Embryonic facial prominence (tissue), 1 donor: ENCODE measurements around the gene NHLH1.
A peak's percentile ranks its signal among the peaks of the same experiment; 100 is the strongest.

ENCODE experiments used
- DNase-seq: peaks from one replicate; pipeline ENCODE4 v3.0.0-alpha.2; 2016; ENCODE audit errors: extremely low spot score

NHLH1 gene

DNA sequence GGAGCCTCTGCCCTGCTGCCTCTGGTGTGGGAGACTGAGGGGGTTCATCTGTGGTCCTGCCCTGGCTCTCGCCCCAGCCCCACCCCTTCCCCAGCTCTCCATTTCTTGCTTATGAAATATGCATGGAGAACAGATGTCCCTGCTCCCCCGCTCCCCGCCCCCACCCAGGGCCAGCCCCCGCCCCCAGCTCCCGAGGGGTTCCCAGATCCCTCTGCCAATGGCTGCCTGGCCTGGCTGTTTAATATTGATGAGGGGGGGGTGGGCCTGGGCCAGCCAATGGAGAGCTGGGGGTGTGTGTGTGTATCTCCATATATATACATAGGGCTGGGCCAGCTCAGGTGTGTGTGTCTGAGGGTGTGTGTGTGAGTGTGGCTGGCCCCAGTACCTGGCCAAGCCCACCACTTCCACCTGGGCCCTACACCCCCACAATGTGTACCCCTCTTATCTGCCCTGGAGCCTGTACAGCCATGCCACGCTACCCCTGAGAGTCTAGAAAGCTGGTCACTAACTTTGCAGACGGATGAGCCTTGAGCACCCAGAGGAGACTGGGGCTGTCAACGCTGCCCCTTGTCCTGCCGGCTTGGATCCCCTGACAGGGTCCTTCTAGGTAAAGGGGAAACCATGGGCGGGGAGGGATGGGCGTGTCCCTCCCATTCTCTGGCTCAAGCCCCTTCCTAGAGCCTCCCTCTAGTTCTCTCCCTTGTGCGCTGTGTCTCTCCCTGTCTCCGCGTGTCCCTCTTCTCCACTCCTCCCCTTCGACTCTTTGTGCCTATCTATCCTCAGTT lies at the start of gene NHLH1:
Gene NHLH1 (plus strand): TSS at position 341 of the 785 bp plus-strand sequence. CDS start 3,661 bp downstream, outside the sequence.
- DNase-seq = no peak

DNA sequence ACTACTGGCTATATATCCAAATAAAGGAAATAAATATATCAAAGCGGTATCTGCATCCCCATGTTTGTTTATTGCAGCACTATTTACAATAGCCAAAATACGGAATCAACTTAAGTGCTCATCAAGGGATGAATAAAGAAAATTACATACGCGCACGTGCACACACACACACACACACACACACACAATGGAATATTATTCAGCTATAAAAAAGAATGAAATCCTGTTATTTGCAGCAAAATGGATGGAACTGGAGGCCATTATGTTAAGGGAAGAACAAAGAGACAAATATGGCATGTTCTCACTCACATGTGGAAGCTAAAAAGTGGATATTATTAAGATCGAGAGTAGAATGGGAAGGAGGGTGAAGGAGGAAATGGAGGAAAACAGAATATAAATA lies 44.0 kb upstream of the NHLH1 start:
- no peak for DNase-seq

GRCh38 chr1:160325252-160325651 lies 41.6 kb upstream of the NHLH1 start:
- no peak for DNase-seq

- DNase-seq = no peak
Measured at GRCh38 chr1:160326418-160326817, 40.5 kb upstream of the NHLH1 start.

GRCh38 chr1:160328184-160328583 lies 38.7 kb upstream of the NHLH1 start:
- DNase-seq = no peak

DNA sequence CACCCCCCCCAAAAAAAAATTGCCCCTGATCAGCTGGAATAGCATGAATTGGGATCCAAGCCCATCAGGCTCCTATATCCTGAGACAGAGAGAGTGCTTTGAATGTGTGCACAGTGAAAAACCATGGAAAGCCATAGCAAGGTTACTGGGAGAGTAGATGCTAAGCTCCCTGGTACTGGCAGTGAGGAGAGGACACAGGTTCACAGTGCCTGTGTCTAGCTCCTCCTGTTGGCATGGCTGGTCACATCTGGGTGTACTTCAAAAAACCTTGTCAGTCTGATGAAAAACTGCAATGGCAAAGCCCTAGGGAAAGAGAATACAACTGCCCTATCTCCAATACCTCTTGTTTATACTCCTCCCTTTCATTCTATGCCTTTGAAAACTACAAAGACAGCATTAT lies 36.8 kb upstream of the NHLH1 start:
- DNase-seq = no peak

DNA sequence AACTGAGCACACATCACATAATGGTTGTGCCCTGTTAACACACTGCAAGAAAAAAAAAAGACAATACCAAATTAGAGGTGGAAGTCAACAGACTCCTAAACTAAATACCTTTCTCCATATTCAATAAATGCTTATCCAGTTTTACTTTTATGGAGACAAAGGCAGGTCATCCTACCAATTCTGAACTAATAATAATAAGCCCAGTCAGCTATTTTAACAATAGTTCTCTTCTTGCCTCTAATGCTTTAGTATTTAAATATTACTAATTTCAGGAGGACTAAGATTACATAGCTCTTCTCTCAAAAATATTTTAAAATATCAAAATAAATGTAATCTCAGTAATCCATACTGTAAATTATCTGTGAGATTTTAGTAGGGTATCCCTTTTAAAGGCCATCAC lies 34.4 kb upstream of the NHLH1 start:
- DNase-seq = no peak

DNA sequence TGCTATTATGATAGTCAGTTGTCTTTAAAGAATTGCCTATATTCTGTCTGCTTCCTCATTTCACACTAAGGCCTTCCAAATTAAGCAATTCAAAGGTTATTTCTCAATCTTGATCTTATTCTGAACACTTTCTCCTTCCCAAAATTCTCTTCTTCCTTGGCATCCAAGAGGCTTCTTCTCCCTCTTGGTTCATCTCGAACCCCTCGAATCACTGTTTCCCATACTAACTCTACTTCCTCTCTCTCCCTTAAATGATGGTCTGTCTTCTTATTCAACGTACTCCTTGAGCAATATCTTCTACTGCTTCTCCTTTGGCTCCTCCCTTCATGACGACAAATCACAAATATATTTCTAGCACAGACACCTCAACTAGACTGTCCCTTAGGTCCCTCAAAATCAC lies 28.3 kb upstream of the NHLH1 start:
- DNase-seq = no peak

DNA sequence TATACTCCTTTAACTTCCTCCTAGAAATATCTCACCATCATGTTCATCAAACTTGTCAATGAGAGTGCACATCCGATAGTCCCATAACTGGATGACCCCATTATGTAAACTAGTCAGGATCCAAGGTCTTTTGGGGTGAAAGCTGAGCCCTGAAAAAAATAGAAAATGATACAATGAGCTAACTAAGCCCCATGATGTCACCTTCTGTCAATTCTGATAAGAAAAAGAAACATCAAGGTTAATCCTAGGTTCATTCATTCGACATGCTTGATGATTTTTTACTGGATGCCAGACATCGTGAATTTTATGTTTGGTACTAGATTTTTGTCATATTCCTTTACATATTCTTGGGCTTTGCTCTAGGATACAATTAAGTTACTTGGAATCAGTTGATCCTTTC lies 26.7 kb upstream of the NHLH1 start:
- no peak for DNase-seq

DNA sequence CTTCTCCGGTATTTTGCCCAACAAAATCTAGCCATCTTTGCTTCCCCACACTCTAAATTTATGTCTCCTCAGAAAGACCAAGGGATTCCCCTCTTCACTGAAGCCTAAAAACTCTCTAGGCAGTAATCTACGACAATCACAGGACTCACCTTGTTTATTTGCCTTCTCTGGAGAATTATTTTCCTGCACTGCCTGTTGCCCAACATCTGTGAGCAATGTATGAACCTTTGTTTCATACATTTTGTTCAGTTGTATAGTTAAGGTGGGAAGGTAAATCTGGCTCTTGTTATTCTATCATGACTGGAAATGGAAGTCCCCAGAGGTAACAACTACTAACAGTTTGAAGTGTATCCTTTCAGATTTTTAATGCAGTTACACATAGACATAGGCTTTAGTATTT lies 26.0 kb upstream of the NHLH1 start:
- DNase-seq = no peak

- peak; percentile 13 for DNase-seq
Measured at GRCh38 chr1:160342526-160342925, 24.3 kb upstream of the NHLH1 start.

DNA sequence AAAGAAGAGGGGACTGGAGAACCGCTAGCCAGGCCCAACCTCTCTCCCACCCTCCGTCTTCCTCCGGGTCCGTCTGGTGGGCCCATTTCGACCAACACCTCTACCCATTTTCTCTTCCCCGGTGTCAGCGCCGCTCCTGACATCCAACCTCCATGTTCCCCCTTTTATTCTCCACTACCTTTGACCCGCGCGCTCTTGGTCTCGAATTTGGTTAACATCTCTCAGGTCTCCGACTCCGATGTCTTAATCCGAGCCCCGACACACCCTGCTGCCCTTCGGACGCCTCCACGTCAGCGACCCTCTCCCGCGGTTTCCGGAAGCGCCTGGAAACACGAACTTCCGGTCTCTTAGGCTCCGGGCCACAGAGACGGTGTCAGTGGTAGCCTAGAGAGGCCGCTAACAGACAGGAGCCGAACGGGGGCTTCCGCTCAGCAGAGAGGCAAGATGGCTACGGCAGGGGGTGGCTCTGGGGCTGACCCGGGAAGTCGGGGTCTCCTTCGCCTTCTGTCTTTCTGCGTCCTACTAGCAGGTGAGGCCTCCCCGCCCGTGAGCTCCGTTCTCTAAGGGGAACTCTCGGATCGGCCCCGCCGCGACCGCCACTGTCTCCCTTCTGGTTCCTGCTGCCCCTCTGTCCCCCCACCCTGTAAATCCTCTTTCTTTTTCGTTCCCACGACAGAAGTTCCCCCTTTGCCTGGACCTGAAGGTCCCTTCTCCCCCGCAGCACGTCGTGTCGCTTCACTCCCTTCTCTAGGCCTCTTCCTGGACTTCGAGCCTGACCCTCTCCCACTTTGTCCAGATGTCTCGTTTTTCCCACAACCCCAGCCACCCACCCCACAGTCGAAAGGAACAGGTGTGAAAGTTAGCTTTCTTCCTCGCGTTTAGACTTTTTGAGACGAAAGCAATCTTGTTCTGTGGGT lies 23.7 kb upstream of the NHLH1 start, which contains the start of the genes COPA and NCSTN:
Gene COPA (minus strand): TSS at position 298 of the 917 bp plus-strand sequence. CDS start 80 bp downstream, at position 218.
Gene NCSTN (plus strand): TSS at position 431 of the 917 bp plus-strand sequence. CDS start 14 bp downstream, at position 445.
- DNase-seq = peak; percentile 92

DNA sequence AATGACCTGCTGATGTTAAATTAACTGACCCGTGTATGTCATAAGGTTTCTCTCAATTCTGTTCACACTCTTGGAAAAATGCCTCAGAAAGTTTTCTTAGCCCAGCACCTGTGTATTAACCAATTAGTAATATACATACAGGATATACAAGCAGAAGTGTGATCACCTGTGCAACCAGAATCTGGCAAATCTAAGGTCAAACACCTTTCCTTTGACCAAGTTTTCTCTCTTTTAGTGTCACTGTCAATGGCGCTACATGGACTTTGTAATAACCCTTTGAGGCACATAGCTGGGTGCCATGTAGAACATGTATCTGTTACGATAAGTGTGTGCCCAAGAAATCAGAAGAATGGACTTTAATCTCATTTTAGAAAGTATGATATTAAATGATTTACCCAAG lies 22.6 kb upstream of the NHLH1 start:
- no peak for DNase-seq

DNA sequence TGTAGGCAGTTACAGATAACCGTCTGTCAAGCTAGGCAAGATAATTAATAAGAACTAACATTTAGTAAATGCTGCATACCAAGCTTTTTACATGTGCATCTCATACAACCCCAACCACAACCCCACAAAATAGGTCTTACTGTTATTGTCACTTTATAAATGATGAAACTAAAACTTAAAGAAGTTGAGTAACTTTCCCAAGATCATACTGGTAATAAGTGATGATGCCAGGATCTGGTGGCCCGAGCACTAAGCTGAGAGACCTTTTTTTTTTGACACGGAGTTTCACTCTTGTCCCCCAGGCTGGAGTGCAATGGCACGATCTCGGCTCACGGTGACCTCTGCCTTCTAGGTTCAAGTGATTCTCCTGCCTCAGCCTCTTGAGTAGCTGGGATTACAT lies 21.9 kb upstream of the NHLH1 start:
- no peak for DNase-seq

- DNase-seq = no peak
Measured at GRCh38 chr1:160346463-160346862, 20.4 kb upstream of the NHLH1 start.

- DNase-seq = no peak
Measured at GRCh38 chr1:160346958-160347357, 19.9 kb upstream of the NHLH1 start.

- no peak for DNase-seq
Measured at GRCh38 chr1:160351629-160352028, 15.2 kb upstream of the NHLH1 start.

GRCh38 chr1:160352555-160352954 lies 14.3 kb upstream of the NHLH1 start:
- no peak for DNase-seq

- no peak for DNase-seq
Measured at GRCh38 chr1:160353223-160353622, 13.6 kb upstream of the NHLH1 start.

- DNase-seq = no peak
Measured at GRCh38 chr1:160354388-160354985, 12.4 kb upstream of the NHLH1 start.

- DNase-seq = no peak
Measured at GRCh38 chr1:160357286-160358002, 9.4 kb upstream of the NHLH1 start.

DNA sequence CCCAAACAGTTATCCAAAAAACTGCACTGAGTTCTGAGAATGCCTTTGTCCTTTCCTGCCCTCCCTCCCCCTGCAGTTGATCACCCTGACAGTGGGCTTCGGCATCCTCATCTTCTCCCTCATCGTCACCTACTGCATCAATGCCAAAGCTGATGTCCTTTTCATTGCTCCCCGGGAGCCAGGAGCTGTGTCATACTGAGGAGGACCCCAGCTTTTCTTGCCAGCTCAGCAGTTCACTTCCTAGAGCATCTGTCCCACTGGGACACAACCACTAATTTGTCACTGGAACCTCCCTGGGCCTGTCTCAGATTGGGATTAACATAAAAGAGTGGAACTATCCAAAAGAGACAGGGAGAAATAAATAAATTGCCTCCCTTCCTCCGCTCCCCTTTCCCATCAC lies 8.8 kb upstream of the NHLH1 start:
- DNase-seq = no peak
